Neural progenitor cell (in vitro differentiated cells): ENCODE results near the gene TDRD6.
"Not testable (repeated sequence)": the region's sequence is repeated elsewhere in the genome, so short reads cannot be mapped to it uniquely, and the experiment has no call there.

Source experiments
- CTCF ChIP-seq: fragments of 200-600 bp; sonication (generic); IDR thresholded peaks from 2 replicates; pipeline ENCODE4 v1.5.1; 2017; ENCODE audit warnings: antibody characterized with exemption, mild to moderate bottlenecking
- EZH2 ChIP-seq: fragments of 200-600 bp; sonication (generic); IDR thresholded peaks from 2 replicates; pipeline ENCODE4 v1.6.1; 2017; ENCODE audit warnings: antibody characterized with exemption, mild to moderate bottlenecking, moderate library complexity

GRCh38 chr6:46648108-46648507, 39.6 kb upstream of the TDRD6 start:
- not testable (repeated sequence) for TF ChIP-seq EZH2, CTCF
